ENCODE data around the gene DEPP1. TPM values are rescaled to one million over a fixed set of nuclear protein-coding genes. Genes with fewer than 3 reads are reported as not detected.

The DEPP1 gene
- total and polyA plus RNA-seq, 4 donors, result 10.7 to 79.3 (median 33.5) TPM

DNA sequence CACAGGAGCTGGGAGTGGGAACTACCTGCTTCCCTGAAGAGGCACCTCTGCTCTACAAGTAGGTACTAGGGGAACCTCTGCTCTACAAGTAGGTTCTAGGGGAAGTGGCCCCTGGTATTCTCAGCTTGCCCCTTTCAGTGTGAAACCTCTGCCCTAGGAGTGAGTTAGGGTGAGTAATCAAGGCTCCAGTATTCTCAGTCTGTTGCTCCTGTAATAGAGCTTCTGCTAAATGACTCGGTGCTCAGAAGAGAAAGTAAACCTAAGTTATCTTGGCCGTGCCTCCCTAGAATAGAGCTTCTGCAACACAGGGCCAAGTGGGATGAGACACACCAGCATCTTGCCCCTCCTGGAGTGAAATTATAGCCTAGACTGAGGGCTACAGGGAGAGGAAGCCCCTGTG lies 32.4 kb downstream of the DEPP1 start:
- TF ChIP-seq FOXA1 (IDR thresholded peaks at IDR 0.05) (no peak), RXRA (IDR thresholded peaks at IDR 0.05) (no peak), YY1 (IDR thresholded peaks at IDR 0.05) (no peak), HNF4A (conservative IDR thresholded peaks at IDR 0.05) (no peak), HNF4G (IDR thresholded peaks at IDR 0.05) (no peak), NR2F2 (IDR thresholded peaks at IDR 0.05) (no peak), FOXA2 (IDR thresholded peaks at IDR 0.05) (no peak), SP1 (IDR thresholded peaks at IDR 0.05) (no peak), JUND (IDR thresholded peaks at IDR 0.05) (no peak), EGR1 (IDR thresholded peaks at IDR 0.05; ENCODE audit: low read depth in 2 of 2) (no peak), RAD21 (IDR thresholded peaks at IDR 0.05) (no peak), GABPA (IDR thresholded peaks at IDR 0.05 in 1 of 2, conservative IDR thresholded peaks at IDR 0.05 in 1 of 2) (no peak), TAF1 (conservative IDR thresholded peaks at IDR 0.05) (no peak)
- TF ChIP-seq, protein P1, sequence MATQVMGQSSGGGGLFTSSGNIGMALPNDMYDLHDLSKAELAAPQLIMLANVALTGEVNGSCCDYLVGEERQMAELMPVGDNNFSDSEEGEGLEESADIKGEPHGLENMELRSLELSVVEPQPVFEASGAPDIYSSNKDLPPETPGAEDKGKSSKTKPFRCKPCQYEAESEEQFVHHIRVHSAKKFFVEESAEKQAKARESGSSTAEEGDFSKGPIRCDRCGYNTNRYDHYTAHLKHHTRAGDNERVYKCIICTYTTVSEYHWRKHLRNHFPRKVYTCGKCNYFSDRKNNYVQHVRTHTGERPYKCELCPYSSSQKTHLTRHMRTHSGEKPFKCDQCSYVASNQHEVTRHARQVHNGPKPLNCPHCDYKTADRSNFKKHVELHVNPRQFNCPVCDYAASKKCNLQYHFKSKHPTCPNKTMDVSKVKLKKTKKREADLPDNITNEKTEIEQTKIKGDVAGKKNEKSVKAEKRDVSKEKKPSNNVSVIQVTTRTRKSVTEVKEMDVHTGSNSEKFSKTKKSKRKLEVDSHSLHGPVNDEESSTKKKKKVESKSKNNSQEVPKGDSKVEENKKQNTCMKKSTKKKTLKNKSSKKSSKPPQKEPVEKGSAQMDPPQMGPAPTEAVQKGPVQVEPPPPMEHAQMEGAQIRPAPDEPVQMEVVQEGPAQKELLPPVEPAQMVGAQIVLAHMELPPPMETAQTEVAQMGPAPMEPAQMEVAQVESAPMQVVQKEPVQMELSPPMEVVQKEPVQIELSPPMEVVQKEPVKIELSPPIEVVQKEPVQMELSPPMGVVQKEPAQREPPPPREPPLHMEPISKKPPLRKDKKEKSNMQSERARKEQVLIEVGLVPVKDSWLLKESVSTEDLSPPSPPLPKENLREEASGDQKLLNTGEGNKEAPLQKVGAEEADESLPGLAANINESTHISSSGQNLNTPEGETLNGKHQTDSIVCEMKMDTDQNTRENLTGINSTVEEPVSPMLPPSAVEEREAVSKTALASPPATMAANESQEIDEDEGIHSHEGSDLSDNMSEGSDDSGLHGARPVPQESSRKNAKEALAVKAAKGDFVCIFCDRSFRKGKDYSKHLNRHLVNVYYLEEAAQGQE (IDR thresholded peaks at IDR 0.05), result no peak
- TF ChIP-seq, protein P2, sequence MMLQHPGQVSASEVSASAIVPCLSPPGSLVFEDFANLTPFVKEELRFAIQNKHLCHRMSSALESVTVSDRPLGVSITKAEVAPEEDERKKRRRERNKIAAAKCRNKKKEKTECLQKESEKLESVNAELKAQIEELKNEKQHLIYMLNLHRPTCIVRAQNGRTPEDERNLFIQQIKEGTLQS (IDR thresholded peaks at IDR 0.05), result no peak
- TF ChIP-seq, protein P3, sequence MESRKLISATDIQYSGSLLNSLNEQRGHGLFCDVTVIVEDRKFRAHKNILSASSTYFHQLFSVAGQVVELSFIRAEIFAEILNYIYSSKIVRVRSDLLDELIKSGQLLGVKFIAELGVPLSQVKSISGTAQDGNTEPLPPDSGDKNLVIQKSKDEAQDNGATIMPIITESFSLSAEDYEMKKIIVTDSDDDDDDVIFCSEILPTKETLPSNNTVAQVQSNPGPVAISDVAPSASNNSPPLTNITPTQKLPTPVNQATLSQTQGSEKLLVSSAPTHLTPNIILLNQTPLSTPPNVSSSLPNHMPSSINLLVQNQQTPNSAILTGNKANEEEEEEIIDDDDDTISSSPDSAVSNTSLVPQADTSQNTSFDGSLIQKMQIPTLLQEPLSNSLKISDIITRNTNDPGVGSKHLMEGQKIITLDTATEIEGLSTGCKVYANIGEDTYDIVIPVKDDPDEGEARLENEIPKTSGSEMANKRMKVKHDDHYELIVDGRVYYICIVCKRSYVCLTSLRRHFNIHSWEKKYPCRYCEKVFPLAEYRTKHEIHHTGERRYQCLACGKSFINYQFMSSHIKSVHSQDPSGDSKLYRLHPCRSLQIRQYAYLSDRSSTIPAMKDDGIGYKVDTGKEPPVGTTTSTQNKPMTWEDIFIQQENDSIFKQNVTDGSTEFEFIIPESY (IDR thresholded peaks at IDR 0.05), result no peak
- TF ChIP-seq, protein P4, sequence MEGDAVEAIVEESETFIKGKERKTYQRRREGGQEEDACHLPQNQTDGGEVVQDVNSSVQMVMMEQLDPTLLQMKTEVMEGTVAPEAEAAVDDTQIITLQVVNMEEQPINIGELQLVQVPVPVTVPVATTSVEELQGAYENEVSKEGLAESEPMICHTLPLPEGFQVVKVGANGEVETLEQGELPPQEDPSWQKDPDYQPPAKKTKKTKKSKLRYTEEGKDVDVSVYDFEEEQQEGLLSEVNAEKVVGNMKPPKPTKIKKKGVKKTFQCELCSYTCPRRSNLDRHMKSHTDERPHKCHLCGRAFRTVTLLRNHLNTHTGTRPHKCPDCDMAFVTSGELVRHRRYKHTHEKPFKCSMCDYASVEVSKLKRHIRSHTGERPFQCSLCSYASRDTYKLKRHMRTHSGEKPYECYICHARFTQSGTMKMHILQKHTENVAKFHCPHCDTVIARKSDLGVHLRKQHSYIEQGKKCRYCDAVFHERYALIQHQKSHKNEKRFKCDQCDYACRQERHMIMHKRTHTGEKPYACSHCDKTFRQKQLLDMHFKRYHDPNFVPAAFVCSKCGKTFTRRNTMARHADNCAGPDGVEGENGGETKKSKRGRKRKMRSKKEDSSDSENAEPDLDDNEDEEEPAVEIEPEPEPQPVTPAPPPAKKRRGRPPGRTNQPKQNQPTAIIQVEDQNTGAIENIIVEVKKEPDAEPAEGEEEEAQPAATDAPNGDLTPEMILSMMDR (IDR thresholded peaks at IDR 0.05; ENCODE audit: low read depth, low read length, missing input control), result no peak
- TF ChIP-seq, protein P5, sequence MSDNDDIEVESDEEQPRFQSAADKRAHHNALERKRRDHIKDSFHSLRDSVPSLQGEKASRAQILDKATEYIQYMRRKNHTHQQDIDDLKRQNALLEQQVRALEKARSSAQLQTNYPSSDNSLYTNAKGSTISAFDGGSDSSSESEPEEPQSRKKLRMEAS (IDR thresholded peaks at IDR 0.05), result no peak
- Histone ChIP-seq H3K9ac (ENCODE audit: low read depth in 1 of 2, low read length in 2 of 2) (no peak overlapping the region), H3K36me3 (ENCODE audit: control insufficient read depth in 4 of 4, insufficient read depth in 3 of 4, low read depth in 1 of 4, low read length in 3 of 4) (no peaks in the 10 kb centered on the region), H3K27ac (ENCODE audit: low read depth in 1 of 2, low read length in 2 of 2) (no peak overlapping the region), H3K9me3 (ENCODE audit: control insufficient read depth in 4 of 4, low read length in 3 of 4) (peaks cover 0 to 4% (median 0%) of the 10 kb centered on the region in 4 donors), H3K27me3 (ENCODE audit: control insufficient read depth in 4 of 4, insufficient read depth in 4 of 4, low read length in 3 of 4) (no peaks in the 10 kb centered on the region), H3K4me3 (ENCODE audit: low read depth in 1 of 3, low read length in 3 of 3) (no peak overlapping the region), H3K4me1 (ENCODE audit: control insufficient read depth in 4 of 4, insufficient read depth in 4 of 4, low read length in 3 of 4) (peaks cover 0 to 4% (median 0%) of the 10 kb centered on the region in 4 donors)
- DNase-seq (ENCODE audit: low spot score), result no peak
- 60% methylated on average over 2 of the region's 2 CpGs for WGBS
